IPS DF 4.7 (cell line): Measurements from ENCODE around the gene RDH12.
A peak's percentile ranks its signal among the peaks of the same experiment; 100 is the strongest.
"Not testable (repeated sequence)": the region's sequence is repeated elsewhere in the genome, so short reads cannot be mapped to it uniquely, and the experiment has no call there.

Source experiments
- DNase-seq: peaks from one replicate; pipeline ENCODE4 v3.0.0-alpha.2; 2013; ENCODE audit warnings: low spot score; ENCODE audit errors: extremely low read depth

Gene RDH12

DNA sequence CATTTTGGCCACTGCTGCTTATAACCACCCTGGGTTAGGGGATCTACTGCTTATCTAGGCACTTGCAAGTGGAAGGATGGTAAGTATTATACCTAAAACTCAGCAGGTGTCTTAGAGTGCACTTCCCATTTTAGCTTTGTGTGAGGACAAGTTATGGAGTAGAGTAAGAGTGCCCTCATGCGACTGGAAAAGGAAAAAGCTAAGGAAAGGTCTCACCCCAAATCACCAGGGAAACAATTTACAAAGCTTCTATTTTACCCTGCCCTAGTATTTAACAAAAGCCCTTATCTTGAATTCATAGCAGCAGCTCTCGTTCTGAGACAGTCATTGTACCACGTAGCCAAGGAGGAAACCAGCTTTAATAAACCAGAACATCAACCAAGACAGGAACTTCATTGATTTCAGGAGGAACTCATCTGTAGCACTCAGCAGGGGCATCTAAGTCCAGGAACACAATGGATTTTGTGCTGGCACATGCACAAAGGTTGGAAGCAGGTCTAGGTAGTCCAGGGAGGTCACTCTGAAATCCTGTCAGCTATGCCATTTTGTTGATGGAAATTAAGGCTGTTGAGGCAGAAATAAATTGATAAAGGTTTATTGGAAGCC, 2.9 kb downstream of the RDH12 start:
- DNase-seq, result peak; percentile 62

DNA sequence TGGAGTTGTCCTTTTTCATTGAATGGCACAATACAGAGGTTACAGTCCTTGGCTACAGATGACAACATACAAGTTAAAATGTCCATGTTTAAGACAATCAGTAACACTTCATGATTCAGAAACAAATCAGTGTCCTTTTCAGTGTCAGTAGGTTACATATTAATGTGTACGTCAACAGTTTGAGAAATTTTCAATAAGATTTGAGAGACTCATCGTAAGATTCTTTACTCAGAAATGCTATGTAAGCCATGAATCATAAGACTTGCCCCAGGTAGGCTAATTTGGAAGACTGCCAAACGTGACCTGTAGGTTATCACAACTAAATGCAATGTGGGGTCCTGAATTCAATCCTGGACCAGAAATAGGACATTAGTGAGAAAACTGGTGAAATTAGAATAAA, 3.5 kb downstream of the RDH12 start:
- no peak for DNase-seq

DNA sequence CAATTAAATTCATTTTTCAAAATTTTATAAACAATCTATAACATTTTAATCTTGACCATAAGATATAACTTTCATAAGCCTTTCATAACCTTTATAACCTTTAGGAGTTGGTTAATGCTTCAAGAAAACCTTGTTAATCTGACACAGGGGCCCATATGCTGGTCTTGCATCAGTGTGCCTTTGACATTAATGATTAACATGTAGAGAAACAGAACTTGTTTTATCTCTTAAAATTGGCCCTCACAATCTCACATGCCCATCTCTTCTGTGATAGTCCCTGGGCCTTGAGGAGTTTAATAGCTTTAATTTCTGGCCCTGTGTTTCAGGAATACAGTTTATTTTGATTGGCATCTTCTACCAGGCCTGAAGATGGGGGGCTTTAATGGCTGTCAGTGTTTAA, 7.7 kb downstream of the RDH12 start:
- DNase-seq, result not testable (repeated sequence)

- not testable (repeated sequence) for DNase-seq
These were observed 8.1 kb downstream of the RDH12 start for GRCh38 chr14:67709796-67710195.

- no peak for DNase-seq
These were observed 8.5 kb downstream of the RDH12 start for GRCh38 chr14:67710209-67710608.

DNA sequence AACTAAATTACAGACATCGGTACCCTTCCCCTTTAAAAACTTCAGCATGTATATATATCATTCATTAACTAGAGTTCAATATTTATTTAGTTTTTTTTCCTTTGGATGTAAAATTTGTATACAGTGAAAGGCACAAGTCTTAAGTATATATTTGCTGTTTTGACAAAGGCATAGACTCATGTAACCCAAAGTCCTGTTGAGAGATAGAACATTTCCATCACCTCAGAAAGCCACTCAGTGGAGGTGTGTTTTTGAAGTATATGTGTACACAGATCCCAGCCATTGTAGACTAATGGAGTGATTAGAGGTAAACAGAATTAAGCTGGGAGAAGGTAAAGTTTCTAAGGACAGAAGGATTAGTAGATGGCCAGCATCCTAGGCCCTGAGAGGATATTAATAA, 15.4 kb downstream of the RDH12 start:
- DNase-seq, result no peak

DNA sequence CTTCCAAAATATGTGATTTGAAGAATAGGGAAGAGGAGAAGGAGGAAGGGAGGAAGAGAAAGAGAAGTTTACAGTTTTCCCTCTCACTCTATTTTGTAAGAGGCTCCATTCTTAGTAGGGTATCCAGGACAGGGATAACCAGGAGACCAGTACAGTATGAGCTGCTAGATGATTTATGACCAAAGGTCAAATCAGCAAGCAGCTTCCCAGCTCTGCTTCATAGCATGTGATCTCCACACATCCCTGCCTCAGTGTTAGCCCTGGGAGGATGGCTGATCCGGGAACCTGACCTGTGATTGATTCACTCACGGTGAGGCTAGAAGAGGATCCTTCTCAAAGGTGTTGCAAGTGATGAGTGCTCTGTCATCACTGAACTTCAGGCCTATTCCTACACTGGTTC, 16.6 kb downstream of the RDH12 start:
- DNase-seq, result no peak

GRCh38 chr14:67719385-67719784, 17.7 kb downstream of the RDH12 start:
- DNase-seq, result not testable (repeated sequence)

DNA sequence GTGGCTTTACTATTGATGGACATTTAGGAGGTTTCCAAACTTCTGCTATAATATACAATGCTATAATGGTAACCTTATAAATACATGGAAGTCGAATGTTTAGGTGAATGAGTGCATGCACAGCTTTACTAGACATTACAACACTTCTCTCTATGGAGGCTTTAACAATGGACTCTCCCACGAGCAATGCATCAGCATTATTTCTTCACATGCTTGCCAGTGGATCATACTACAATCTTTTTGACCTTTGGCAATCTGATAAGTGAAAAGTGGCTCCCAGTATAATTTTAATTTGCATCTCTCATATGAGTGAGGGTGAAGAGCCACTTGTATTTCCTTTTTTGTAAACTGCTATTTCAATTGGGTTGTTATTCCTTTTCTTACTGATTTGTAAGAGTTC, 18.2 kb downstream of the RDH12 start:
- no peak for DNase-seq

GRCh38 chr14:67721875-67722274, 20.2 kb downstream of the RDH12 start:
- DNase-seq, result no peak

GRCh38 chr14:67722293-67722692, 20.6 kb downstream of the RDH12 start:
- DNase-seq, result no peak

- DNase-seq, result no peak
These were observed 23.5 kb downstream of the RDH12 start for GRCh38 chr14:67725171-67725570.

GRCh38 chr14:67727361-67727760, 25.7 kb downstream of the RDH12 start:
- DNase-seq, result no peak

GRCh38 chr14:67728258-67728657, 26.6 kb downstream of the RDH12 start:
- DNase-seq, result no peak

GRCh38 chr14:67729072-67729885, 27.6 kb downstream of the RDH12 start:
- peak; percentile 44 for DNase-seq

GRCh38 chr14:67733616-67734015, 31.9 kb downstream of the RDH12 start:
- no peak for DNase-seq

- no peak for DNase-seq
These were observed 33.0 kb downstream of the RDH12 start for GRCh38 chr14:67734675-67735074.

DNA sequence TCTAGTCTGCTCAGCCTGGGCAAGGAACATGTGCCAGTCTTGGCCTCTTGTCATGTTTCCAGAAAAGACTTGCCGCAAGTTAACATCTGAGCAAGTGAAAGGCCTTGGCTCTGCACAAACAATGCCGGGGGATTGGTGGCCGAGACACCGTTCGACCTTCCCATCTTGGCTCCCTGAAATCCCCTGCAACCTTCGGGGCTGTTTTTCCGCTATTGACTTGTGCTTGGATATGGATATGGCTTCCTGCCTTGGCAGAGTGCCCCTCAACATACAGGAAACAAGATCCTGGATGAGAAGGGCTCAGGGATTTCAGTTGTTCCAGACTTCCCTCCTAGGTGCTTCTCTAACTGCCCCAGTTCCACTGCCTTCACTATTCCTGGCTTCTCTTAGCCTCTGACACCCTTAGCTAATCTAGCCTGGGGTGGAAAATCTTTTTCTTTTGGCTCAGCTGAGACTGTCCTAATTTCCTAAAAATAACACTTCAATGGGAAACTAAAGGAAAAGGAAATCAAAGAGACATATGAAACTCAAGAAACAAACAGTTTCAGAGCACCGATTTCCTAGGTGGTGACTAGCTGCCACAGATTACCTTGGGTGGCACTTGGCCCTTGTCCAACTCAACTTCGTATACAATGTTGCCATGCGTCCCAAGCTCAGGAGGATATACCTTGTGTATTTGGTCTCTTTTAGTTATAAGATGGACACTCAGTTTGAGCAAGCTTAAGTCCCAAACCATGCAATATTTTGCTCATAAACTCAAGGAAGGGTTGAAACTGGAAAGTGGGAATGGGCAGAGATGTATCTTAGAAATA, 33.9 kb downstream of the RDH12 start:
- DNase-seq, result no peak

GRCh38 chr14:67736771-67737170, 35.1 kb downstream of the RDH12 start:
- DNase-seq, result no peak

DNA sequence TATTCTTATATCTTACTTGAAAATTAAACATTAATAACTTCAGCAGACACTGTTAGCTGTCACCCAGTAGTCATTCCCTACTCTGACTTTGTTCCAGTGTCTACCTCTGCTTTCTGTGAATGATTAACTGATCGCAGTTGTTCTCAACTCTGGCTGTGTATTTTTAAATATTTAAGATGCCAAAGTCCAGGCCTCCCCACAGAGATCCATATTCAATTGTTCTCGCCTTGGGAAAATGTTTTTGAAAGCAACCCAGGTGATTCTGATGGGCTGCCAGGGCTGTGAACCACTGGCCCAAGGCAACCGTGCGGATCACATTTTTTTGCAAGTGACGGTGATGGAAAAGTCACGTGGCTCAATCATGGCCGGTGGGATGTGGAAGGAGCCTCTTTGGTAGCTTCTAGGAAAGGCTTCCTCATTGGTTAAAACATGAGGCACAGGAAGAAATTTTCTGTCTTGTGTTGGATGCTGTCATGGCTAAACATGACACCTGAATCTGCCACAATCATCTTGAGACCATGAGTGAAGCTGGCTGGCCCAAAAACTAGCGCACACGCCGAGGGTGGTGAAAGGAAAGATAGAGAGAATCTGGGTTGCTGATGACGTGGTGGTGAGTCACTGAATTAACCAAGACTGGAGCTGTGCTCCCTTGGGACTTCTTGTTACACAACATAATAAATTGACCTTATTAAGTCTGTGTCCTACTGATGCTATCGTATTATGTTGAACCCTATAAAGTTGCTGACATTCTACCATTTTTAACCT, 37.2 kb downstream of the RDH12 start:
- DNase-seq, result no peak

- DNase-seq, result no peak
These were observed 42.4 kb downstream of the RDH12 start for GRCh38 chr14:67744046-67744445.
